ENCODE measurements around the gene FRMD4A. TPM values are rescaled to one million over a fixed set of nuclear protein-coding genes. Genes with fewer than 3 reads are reported as not detected.

Gene FRMD4A
- total RNA-seq, 1 donor from 2014 or later, result 28.2 TPM

- no peak for DNase-seq (ENCODE audit: low read depth)
Measured at GRCh38 chr10:13665516-13666262, 665.0 kb downstream of the FRMD4A start.

GRCh38 chr10:13661256-13661655, 669.5 kb downstream of the FRMD4A start:
- Histone ChIP-seq H3K4me3 (ENCODE audit: low read depth, low read length) (no peak overlapping the region), H3K27me3 (ENCODE audit: control insufficient read depth, insufficient read depth, low read length) (no peaks in the 10 kb centered on the region), H3K36me3 (ENCODE audit: control insufficient read depth, insufficient read depth, low read length) (peaks cover 8% of the 10 kb centered on the region)
- TF ChIP-seq CTCF (IDR thresholded peaks at IDR 0.05; ENCODE audit: insufficient read depth, low read length, poor library complexity, severe bottlenecking), result no peak
- DNase-seq (ENCODE audit: low read depth), result no peak

More at GRCh38 chr10:13665516-13666262, 665.0 kb downstream of the FRMD4A start:
- TF ChIP-seq CTCF (IDR thresholded peaks at IDR 0.05; ENCODE audit: insufficient read depth, low read length, poor library complexity, severe bottlenecking), result no peak
- no peaks in the 10 kb centered on the region for H3K27me3 ChIP-seq (ENCODE audit: control insufficient read depth, insufficient read depth, low read length)
- H3K4me3 ChIP-seq (ENCODE audit: low read depth, low read length), result no peak overlapping the region
- peaks cover 4% of the 10 kb centered on the region for H3K36me3 ChIP-seq (ENCODE audit: control insufficient read depth, insufficient read depth, low read length)

- H3K36me3 ChIP-seq (ENCODE audit: control insufficient read depth, insufficient read depth, low read length), result peaks cover 7% of the 10 kb centered on the region
- no peak overlapping the region for H3K4me3 ChIP-seq (ENCODE audit: low read depth, low read length)
- DNase-seq (ENCODE audit: low read depth), result no peak
- TF ChIP-seq CTCF (IDR thresholded peaks at IDR 0.05; ENCODE audit: insufficient read depth, low read length, poor library complexity, severe bottlenecking), result no peak
- no peaks in the 10 kb centered on the region for H3K27me3 ChIP-seq (ENCODE audit: control insufficient read depth, insufficient read depth, low read length)
Measured at GRCh38 chr10:13660551-13660920, 670.2 kb downstream of the FRMD4A start.

- no peaks in the 10 kb centered on the region for H3K27me3 ChIP-seq (ENCODE audit: control insufficient read depth, insufficient read depth, low read length)
- no peak overlapping the region for H3K4me3 ChIP-seq (ENCODE audit: low read depth, low read length)
- peaks cover 6% of the 10 kb centered on the region for H3K36me3 ChIP-seq (ENCODE audit: control insufficient read depth, insufficient read depth, low read length)
- TF ChIP-seq CTCF (IDR thresholded peaks at IDR 0.05; ENCODE audit: insufficient read depth, low read length, poor library complexity, severe bottlenecking), result peak; percentile 89
- no peak for DNase-seq (ENCODE audit: low read depth)
Measured at GRCh38 chr10:13659887-13660550, 670.7 kb downstream of the FRMD4A start.

GRCh38 chr10:13658871-13659685, 671.6 kb downstream of the FRMD4A start:
- peaks cover 6% of the 10 kb centered on the region for H3K36me3 ChIP-seq (ENCODE audit: control insufficient read depth, insufficient read depth, low read length)
- no peak overlapping the region for H3K4me3 ChIP-seq (ENCODE audit: low read depth, low read length)
- no peak for TF ChIP-seq CTCF (IDR thresholded peaks at IDR 0.05; ENCODE audit: insufficient read depth, low read length, poor library complexity, severe bottlenecking)
- H3K27me3 ChIP-seq (ENCODE audit: control insufficient read depth, insufficient read depth, low read length), result no peaks in the 10 kb centered on the region
- no peak for DNase-seq (ENCODE audit: low read depth)
